NCI-H128 (cell line): Measurements from ENCODE around the gene KCNJ12.
"Not testable (repeated sequence)": the region's sequence is repeated elsewhere in the genome, so short reads cannot be mapped to it uniquely, and the experiment has no call there.

ENCODE experiments used
- DNase-seq: peaks from one replicate; lab custom pipeline; 2025; ENCODE audit not compliant: unreplicated experiment; lab: John Stamatoyannopoulos, UW

Gene KCNJ12

DNA sequence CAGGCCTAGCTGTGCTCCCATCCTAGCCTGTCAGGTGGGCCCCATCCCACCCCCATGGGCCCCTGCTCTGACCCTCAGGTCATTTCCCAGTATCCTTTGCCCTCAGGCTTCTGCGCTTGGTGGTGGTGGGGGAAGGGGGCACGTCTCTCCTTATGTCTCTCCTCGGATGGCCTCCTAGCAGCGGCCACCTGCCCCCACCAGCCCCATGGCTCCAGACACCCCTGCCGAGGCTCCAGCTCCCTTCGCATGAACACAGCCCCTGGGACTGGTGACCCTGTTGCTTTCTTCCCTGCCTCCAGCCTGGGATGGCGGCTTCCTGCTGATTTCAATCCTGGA is 27.3 kb upstream of the KCNJ12 start:
- DNase-seq = not testable (repeated sequence)

- not testable (repeated sequence) for DNase-seq
These were observed 26.7 kb upstream of the KCNJ12 start for GRCh38 chr17:21349358-21350050.

- DNase-seq = not testable (repeated sequence)
These were observed 25.7 kb upstream of the KCNJ12 start for GRCh38 chr17:21350495-21350894.

GRCh38 chr17:21351366-21352065 is 24.6 kb upstream of the KCNJ12 start:
- DNase-seq = no peak

- no peak for DNase-seq
These were observed 23.8 kb upstream of the KCNJ12 start for GRCh38 chr17:21352221-21352980.

- no peak for DNase-seq
These were observed 23.2 kb upstream of the KCNJ12 start for GRCh38 chr17:21352981-21353265.

DNA sequence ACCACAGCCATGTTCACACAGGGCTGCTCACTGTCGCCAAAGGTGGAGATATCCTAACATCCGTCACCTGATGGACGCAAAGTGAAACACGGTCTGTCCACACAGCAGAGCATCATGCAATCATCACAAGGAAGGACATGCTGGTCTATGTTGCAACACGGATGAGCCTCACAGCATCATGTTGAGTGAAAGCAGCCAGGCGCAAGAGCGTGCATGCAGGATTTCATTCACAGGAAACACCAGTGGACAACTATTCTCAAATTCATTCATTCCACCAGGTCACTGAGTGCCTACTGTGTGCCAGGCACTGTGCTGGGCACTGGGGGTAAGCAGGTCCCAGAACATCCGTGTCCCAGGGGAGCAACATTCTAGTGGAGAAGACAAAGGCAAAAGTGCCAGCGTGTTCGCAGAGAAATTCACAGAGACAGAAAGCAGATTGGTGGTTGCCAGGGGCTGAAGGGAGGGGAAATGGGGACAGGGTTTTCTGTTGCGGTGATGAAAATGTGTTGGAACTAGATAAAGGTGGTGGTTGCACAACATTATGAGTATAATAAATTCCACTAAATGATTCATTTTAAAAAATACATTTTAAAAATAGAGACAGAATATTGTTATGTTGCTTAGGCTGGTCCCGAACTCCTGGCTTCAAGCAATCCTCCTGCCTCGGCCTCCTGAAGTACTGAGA is 22.7 kb upstream of the KCNJ12 start:
- no peak for DNase-seq

- DNase-seq = no peak
These were observed 21.3 kb upstream of the KCNJ12 start for GRCh38 chr17:21354796-21355385.

- DNase-seq = no peak
These were observed 20.6 kb upstream of the KCNJ12 start for GRCh38 chr17:21355586-21355985.

- DNase-seq = no peak
These were observed 19.5 kb upstream of the KCNJ12 start for GRCh38 chr17:21356537-21357127.

- DNase-seq = no peak
These were observed 18.9 kb upstream of the KCNJ12 start for GRCh38 chr17:21357281-21357680.

DNA sequence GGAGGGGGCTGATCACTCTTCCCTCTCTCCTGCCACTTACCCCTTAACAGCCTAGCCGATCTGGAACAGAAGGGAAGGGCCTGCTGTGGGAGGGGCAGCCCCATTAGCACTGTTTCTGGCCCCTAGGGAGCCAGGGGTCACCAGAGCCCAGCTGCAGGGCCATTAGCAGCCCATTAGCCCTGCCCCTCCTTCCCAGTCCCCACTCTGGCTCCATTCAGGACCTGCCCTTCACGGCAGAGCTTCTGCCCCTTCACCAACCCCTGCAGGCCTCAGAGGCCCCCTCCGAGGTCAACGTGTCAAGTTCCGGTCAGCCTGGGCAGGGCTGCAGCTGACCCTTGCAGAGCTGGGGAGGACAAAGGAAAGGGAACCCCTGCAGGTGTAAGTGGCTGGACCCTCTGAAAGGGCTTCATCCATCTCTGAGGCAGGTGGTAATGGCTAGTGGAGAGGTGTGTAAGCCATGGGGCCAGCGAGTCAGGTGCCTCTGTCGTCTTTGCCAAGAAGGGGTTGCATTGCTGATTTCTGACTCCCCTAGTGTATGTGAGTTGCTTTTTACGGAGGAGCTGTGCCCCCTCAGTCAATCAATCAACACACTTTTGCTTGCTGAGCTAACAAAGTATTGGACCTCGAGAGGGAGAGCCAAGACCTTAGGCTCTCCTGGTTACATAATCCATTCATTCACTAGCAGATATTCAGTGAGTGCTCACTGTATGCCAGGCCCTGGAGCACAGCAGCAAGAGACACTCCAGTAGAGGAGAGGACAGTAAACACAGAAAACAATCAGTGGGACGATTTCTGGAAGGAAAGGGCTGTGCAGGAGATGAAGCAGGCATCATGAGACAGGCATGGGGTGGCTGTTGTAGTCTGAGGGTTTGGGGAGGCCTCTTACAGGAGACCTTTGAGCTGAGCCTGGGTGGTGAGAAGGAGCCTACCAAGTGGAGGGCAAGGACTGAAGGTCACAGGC is 18.2 kb upstream of the KCNJ12 start:
- no peak for DNase-seq

- DNase-seq = no peak
These were observed 17.3 kb upstream of the KCNJ12 start for GRCh38 chr17:21358682-21359482.

GRCh38 chr17:21359483-21359840 is 16.7 kb upstream of the KCNJ12 start:
- DNase-seq = no peak

- DNase-seq = no peak
These were observed 16.1 kb upstream of the KCNJ12 start for GRCh38 chr17:21360048-21360447.

DNA sequence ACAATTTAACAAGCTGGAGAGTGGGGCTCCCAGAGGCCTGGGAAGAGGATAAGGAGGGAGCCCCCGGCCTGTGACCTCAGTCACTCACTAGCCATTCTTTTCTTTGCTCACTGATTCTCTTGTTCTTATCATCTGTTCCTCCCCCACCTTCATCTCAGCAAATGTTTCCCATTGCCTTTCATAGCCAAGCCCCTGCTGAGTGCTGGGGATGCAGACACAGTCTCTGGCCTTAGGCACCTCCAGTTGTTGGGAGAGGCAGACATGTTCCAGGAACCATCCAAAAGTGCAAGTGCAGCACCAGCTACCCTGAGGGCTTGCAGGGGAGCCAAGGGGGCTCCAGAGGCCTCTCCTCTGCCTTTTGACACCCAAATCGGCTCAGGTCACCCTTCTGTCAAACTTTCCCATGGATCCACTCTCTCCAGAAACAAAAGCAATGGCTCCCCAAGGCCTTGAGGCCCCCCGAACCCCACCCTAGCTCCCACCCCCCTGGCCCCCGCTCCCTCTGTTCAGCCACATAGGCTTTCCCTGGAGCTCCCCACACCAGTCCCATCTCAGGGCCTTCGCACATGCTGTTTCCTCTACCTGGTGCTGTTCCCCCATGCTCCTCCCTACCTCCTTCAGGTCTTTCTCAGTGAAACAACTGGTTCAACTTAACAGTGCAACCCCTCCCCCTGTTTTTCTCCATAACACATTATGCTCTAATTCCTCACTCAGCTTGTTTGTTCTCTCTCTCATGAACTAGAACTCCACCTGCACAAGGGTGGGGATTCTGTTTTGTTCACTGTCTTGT is 14.9 kb upstream of the KCNJ12 start:
- DNase-seq = no peak

- DNase-seq = no peak
These were observed 13.7 kb upstream of the KCNJ12 start for GRCh38 chr17:21362331-21362931.
